Measurements from ENCODE around the gene SMAP2.

- TF ChIP-seq CTCF (IDR thresholded peaks at IDR 0.05) (no peak), POLR2A (IDR thresholded peaks at IDR 0.05) (no peak)
These were observed 65.7 kb downstream of the SMAP2 start for GRCh38 chr1:40439247-40439646.

All from heart left ventricle (tissue), 13 donors.